ENCODE results near the gene EPS8L3.

Gene EPS8L3

GRCh38 chr1:109791495-109792043 lies 27.8 kb upstream of the EPS8L3 start:
- TF ChIP-seq POLR2AphosphoS5 (IDR thresholded peaks at IDR 0.05; ENCODE audit: low read depth, low read length) (no peak), FOXP2 (optimal IDR thresholded peaks at IDR 0.05; ENCODE audit: borderline replicate concordance, extremely low read depth, extremely low read length, insufficient read depth) (no peak), REST (IDR thresholded peaks at IDR 0.05; ENCODE audit: insufficient read depth in 1 of 2, low read depth in 2 of 2, low read length in 2 of 2) (no peak), TAF1 (IDR thresholded peaks at IDR 0.05; ENCODE audit: borderline replicate concordance, insufficient read depth, low read length) (no peak), SIN3A (IDR thresholded peaks at IDR 0.05; ENCODE audit: borderline replicate concordance, insufficient read depth, low read length) (no peak)

GRCh38 chr1:109790735-109791494 lies 27.2 kb upstream of the EPS8L3 start:
- TF ChIP-seq TAF1 (IDR thresholded peaks at IDR 0.05; ENCODE audit: borderline replicate concordance, insufficient read depth, low read length): no peak
- no peak for TF ChIP-seq SIN3A (IDR thresholded peaks at IDR 0.05; ENCODE audit: borderline replicate concordance, insufficient read depth, low read length)
- TF ChIP-seq REST (IDR thresholded peaks at IDR 0.05; ENCODE audit: insufficient read depth in 1 of 2, low read depth in 2 of 2, low read length in 2 of 2): no peak
- no peak for TF ChIP-seq POLR2AphosphoS5 (IDR thresholded peaks at IDR 0.05; ENCODE audit: low read depth, low read length)
- no peak for TF ChIP-seq FOXP2 (optimal IDR thresholded peaks at IDR 0.05; ENCODE audit: borderline replicate concordance, extremely low read depth, extremely low read length, insufficient read depth)

- TF ChIP-seq REST (IDR thresholded peaks at IDR 0.05; ENCODE audit: insufficient read depth in 1 of 2, low read depth in 2 of 2, low read length in 2 of 2): no peak
- no peak for TF ChIP-seq FOXP2 (optimal IDR thresholded peaks at IDR 0.05; ENCODE audit: borderline replicate concordance, extremely low read depth, extremely low read length, insufficient read depth)
- TF ChIP-seq POLR2AphosphoS5 (IDR thresholded peaks at IDR 0.05; ENCODE audit: low read depth, low read length): no peak
These were observed 26.6 kb upstream of the EPS8L3 start for GRCh38 chr1:109790329-109790728.

- TF ChIP-seq POLR2AphosphoS5 (IDR thresholded peaks at IDR 0.05; ENCODE audit: low read depth, low read length) (no peak), SIN3A (IDR thresholded peaks at IDR 0.05; ENCODE audit: borderline replicate concordance, insufficient read depth, low read length) (no peak), REST (IDR thresholded peaks at IDR 0.05; ENCODE audit: insufficient read depth in 1 of 2, low read depth in 2 of 2, low read length in 2 of 2) (no peak), FOXP2 (optimal IDR thresholded peaks at IDR 0.05; ENCODE audit: borderline replicate concordance, extremely low read depth, extremely low read length, insufficient read depth) (no peak), TAF1 (IDR thresholded peaks at IDR 0.05; ENCODE audit: borderline replicate concordance, insufficient read depth, low read length) (no peak)
These were observed 25.9 kb upstream of the EPS8L3 start for GRCh38 chr1:109789551-109790180.

Measured in PFSK-1 (cell line).